ENCODE results near the gene PRR13.

GRCh38 chr12:53423597-53423996, 17.9 kb upstream of the PRR13 start, which contains the start of gene AMHR2:
- TF ChIP-seq CTCF (IDR thresholded peaks at IDR 0.05) (no peak), POLR2AphosphoS5 (IDR thresholded peaks at IDR 0.05) (no peak), POLR2A (IDR thresholded peaks at IDR 0.05; ENCODE audit: low read depth) (no peak)

All from esophagus muscularis mucosa (tissue), 3 donors.